HCT116 (cell line): ENCODE data around the gene FKBP6. TPM values are rescaled to one million over a fixed set of nuclear protein-coding genes. Genes with fewer than 3 reads are reported as not detected.

ENCODE experiments used
- ATAC-seq: fragments of 200-7000 bp; cut with Tn5 transposase; 2 replicates; pipeline ENCODE4 v1.9.1; 2020; ENCODE audit warnings: mild to moderate bottlenecking, moderate library complexity
- BruUV-seq: library from RNA; stranded (reverse); fragments of 400-500 nt; replicated peaks from 2 replicates; lab custom pipeline; 2021; lab: Mats Ljungman, UMichigan
- CTCF ChIA-PET: fragments of 300-600 bp; sonication (Branson Sonifier 250); formaldehyde crosslinking; loops from one replicate; lab custom pipeline; 2021; ENCODE audit warnings: antibody characterized with exemption; lab: Charles Lee
- POLR2A ChIA-PET: fragments of 300-600, 350-600 bp; sonication (Branson Sonifier 250); formaldehyde crosslinking; loops from one replicate; lab custom pipeline; 2021; ENCODE audit warnings: antibody characterized with exemption; lab: Charles Lee
- RAD21 ChIA-PET, 2 experiments: fragments of 300-600 bp; sonication (Branson Sonifier 250); formaldehyde crosslinking; loops; one replicate each; lab custom pipeline; 2023; ENCODE audit warnings: low total read pairs in 2 of 2; ENCODE audit not compliant: uncharacterized antibody in 2 of 2, unreplicated experiment in 2 of 2, low non-redundant PET in 1 of 2; lab: Charles Lee
- DNase-seq: peaks from one replicate; pipeline ENCODE4 v3.0.0-alpha.2; 2010; ENCODE audit warnings: low read depth, low spot score
- H2AFZ ChIP-seq: fragments of 200-600 bp; shearing (Covaris generic), sonication (generic); 2 replicates; pipeline ENCODE4 v1.6.1; 2017; ENCODE audit warnings: low read depth, mixed run types, mixed read lengths, antibody characterized with exemption, low read length; ENCODE audit not compliant: poor library complexity, severe bottlenecking
- H3K27ac ChIP-seq: 2 replicates; pipeline ENCODE4 v1.5.1; 2012; ENCODE audit warnings: low read depth, low read length
- H3K27me3 ChIP-seq: fragments of 200-600 bp; sonication (generic); 2 replicates; pipeline ENCODE4 v1.6.1; 2016; ENCODE audit warnings: mixed run types, low read length, mixed read lengths; ENCODE audit not compliant: insufficient read depth
- H3K36me3 ChIP-seq, 2 experiments: fragments of 200-500 bp in 1 of 2; fragments of 200-600 bp in 1 of 2; sonication (Bioruptor generic) in 1 of 2; sonication (generic) in 1 of 2; 2 replicates each; pipeline versions ENCODE4 v1.5.1 to v1.6.1; 2014 to 2016; ENCODE audit warnings: low read length in 2 of 2, inconsistent platforms in 1 of 2, mixed read lengths in 1 of 2, mixed run types in 1 of 2; ENCODE audit not compliant: insufficient read depth in 2 of 2, control insufficient read depth in 1 of 2
- H3K4me1 ChIP-seq, 2 experiments: fragments of 200-600 bp in 1 of 2; sonication (generic) in 1 of 2; 2 replicates each; pipeline versions ENCODE4 v1.5.1 to v1.6.1; 2012 to 2017; ENCODE audit warnings: low read length in 2 of 2, inconsistent platforms in 1 of 2, mild to moderate bottlenecking in 1 of 2, mixed read lengths in 1 of 2, mixed run types in 1 of 2, moderate library complexity in 1 of 2; ENCODE audit not compliant: insufficient read depth in 2 of 2, control insufficient read depth in 1 of 2
- H3K4me2 ChIP-seq: fragments of 200-600 bp; sonication (generic); 2 replicates; pipeline ENCODE4 v1.6.1; 2017; ENCODE audit warnings: mixed run types, low read length, mixed read lengths
- H3K4me3 ChIP-seq, 2 experiments: fragments of 200-600 bp in 1 of 2; sonication (generic) in 1 of 2; replicated peaks in 1 of 2; 2 replicates each; pipeline ENCODE4 v1.5.1; 2011 to 2016; ENCODE audit warnings: low read length in 2 of 2, control low read depth in 1 of 2, low read depth in 1 of 2, mild to moderate bottlenecking in 1 of 2, mixed read lengths in 1 of 2, mixed run types in 1 of 2
- H3K79me2 ChIP-seq: fragments of 200-600 bp; sonication (generic); 2 replicates; pipeline ENCODE4 v1.6.1; 2017; ENCODE audit warnings: mild to moderate bottlenecking, mixed run types, low read length, moderate library complexity, mixed read lengths; ENCODE audit not compliant: insufficient read depth
- H3K9ac ChIP-seq: fragments of 200-600 bp; sonication (generic); 2 replicates; pipeline ENCODE4 v1.6.1; 2016; ENCODE audit warnings: low read length, mixed read lengths
- H3K9me2 ChIP-seq: fragments of 200-600 bp; sonication (generic), shearing (Covaris generic); 2 replicates; pipeline ENCODE4 v1.6.1; 2017; ENCODE audit warnings: mixed run types, mild to moderate bottlenecking, moderate library complexity; ENCODE audit not compliant: insufficient read depth
- H3K9me3 ChIP-seq, 2 experiments: fragments of 200-500 bp in 1 of 2; fragments of 200-600 bp in 1 of 2; sonication (Bioruptor generic) in 1 of 2; sonication (generic) in 1 of 2; 2 replicates each; pipeline ENCODE4 v1.6.1; 2014 to 2017; ENCODE audit warnings: low read length in 2 of 2, mixed read lengths in 2 of 2, inconsistent platforms in 1 of 2, low read depth in 1 of 2, mild to moderate bottlenecking in 1 of 2, mixed run types in 1 of 2, moderate library complexity in 1 of 2; ENCODE audit not compliant: control insufficient read depth in 1 of 2, insufficient read depth in 1 of 2
- H4K20me1 ChIP-seq: fragments of 200-600 bp; sonication (generic), shearing (Covaris generic); 2 replicates; pipeline ENCODE4 v1.6.1; 2017; ENCODE audit warnings: mixed run types, mild to moderate bottlenecking, moderate library complexity; ENCODE audit not compliant: insufficient read depth
- EGR1 ChIP-seq: IDR thresholded peaks from 2 replicates; pipeline ENCODE4 v1.6.1; 2012; ENCODE audit warnings: low read depth
- ELF1 ChIP-seq: IDR thresholded peaks from 2 replicates; pipeline ENCODE4 v1.6.1; 2012; ENCODE audit warnings: low read depth, borderline replicate concordance
- FOSL1 ChIP-seq: IDR thresholded peaks from 2 replicates; pipeline ENCODE4 v1.6.1; 2012; ENCODE audit warnings: low read depth
- SIN3A ChIP-seq: IDR thresholded peaks from 2 replicates; pipeline ENCODE4 v1.6.1; 2012; ENCODE audit warnings: low read depth
- TCF7L2 ChIP-seq: IDR thresholded peaks from 2 replicates; pipeline ENCODE4 v1.7.0; 2011; ENCODE audit warnings: borderline replicate concordance, inconsistent platforms; ENCODE audit not compliant: insufficient read depth, insufficient read length; ENCODE audit errors: extremely low read depth
- ZNF274 ChIP-seq: fragments of 200-500 bp; sonication (Bioruptor generic); IDR thresholded peaks from 2 replicates; pipeline ENCODE4 v1.6.1; 2014; ENCODE audit warnings: mild to moderate bottlenecking, low read depth, low read length, inconsistent platforms
- intact Hi-C: fragments of 100-400 bp; cut with micrococcal nuclease; formaldehyde crosslinking; loops from 2 replicates; pipeline ENCODE4 v1.10.0; 2022
- total RNA-seq: library from RNA; stranded (reverse); gene quantifications from one replicate; pipeline ENCODE4 v1.2.1, GENCODE V29; 2021; ENCODE audit not compliant: unreplicated experiment
- TF ChIP-seq, protein P1 (sequence below): IDR thresholded peaks from 2 replicates; pipeline ENCODE4 v1.6.1; 2011; ENCODE audit warnings: mild to moderate bottlenecking, low read length, moderate library complexity; ENCODE audit not compliant: insufficient replicate concordance; ENCODE audit errors: extremely low read depth
- TF ChIP-seq, protein P2 (sequence below): IDR thresholded peaks from 2 replicates; pipeline ENCODE4 v1.6.1; 2012

FKBP6 gene
- total RNA-seq, 1 experiment from 2014 or later, result not detected

DNA sequence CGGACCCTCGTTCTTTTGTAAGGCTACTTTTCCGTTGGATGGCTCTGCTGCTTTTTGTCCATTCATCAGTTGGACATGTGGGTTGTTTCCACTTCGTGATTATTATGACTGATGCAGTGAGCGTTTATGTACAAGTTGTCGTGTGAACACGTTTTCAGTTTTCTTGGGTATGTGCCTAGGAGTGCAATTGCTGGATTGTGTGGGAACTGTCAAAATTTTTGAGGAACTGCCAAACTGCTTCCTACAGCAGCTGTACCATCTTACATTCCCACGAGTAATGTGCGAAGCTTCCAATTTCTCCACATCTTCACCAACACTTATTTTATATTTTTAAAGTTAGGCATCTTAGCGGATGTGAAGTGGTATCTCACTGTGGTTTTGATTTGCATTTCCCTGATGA is 10.4 kb downstream of the FKBP6 start:
- no peaks in the 10 kb centered on the region for H3K36me3 ChIP-seq
- TF ChIP-seq ZNF274, result no peak
- TF ChIP-seq ELF1, result no peak
- TF ChIP-seq, protein P1, sequence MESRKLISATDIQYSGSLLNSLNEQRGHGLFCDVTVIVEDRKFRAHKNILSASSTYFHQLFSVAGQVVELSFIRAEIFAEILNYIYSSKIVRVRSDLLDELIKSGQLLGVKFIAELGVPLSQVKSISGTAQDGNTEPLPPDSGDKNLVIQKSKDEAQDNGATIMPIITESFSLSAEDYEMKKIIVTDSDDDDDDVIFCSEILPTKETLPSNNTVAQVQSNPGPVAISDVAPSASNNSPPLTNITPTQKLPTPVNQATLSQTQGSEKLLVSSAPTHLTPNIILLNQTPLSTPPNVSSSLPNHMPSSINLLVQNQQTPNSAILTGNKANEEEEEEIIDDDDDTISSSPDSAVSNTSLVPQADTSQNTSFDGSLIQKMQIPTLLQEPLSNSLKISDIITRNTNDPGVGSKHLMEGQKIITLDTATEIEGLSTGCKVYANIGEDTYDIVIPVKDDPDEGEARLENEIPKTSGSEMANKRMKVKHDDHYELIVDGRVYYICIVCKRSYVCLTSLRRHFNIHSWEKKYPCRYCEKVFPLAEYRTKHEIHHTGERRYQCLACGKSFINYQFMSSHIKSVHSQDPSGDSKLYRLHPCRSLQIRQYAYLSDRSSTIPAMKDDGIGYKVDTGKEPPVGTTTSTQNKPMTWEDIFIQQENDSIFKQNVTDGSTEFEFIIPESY, result no peak
- no peak for TF ChIP-seq EGR1
- TF ChIP-seq FOSL1, result no peak
- no peak for TF ChIP-seq TCF7L2
- no peak for TF ChIP-seq SIN3A
- no peaks in the 10 kb centered on the region for H3K27me3 ChIP-seq
- no TSS peak for BruUV-seq
- H3K9ac ChIP-seq, result no peak overlapping the region
- no peaks in the 10 kb centered on the region for H4K20me1 ChIP-seq
- ChIA-PET POLR2A (no interaction called here), CTCF (no interaction called here), RAD21 (no interaction called here)
- H3K4me2 ChIP-seq, result no peak overlapping the region
- no peak overlapping the region for H3K27ac ChIP-seq
- H3K4me3 ChIP-seq, result no peak overlapping the region
- H3K9me2 ChIP-seq, result no peaks in the 10 kb centered on the region
- no peak overlapping the region for H2AFZ ChIP-seq
- DNase-seq (no peak), ATAC-seq (no peak)
- H3K9me3 ChIP-seq, result no peaks in the 10 kb centered on the region
- no peaks in the 10 kb centered on the region for H3K79me2 ChIP-seq
- intact Hi-C loops, result no loop called here
- H3K4me1 ChIP-seq, result peaks cover 11 to 15% of the 10 kb centered on the region in 2 experiments

DNA sequence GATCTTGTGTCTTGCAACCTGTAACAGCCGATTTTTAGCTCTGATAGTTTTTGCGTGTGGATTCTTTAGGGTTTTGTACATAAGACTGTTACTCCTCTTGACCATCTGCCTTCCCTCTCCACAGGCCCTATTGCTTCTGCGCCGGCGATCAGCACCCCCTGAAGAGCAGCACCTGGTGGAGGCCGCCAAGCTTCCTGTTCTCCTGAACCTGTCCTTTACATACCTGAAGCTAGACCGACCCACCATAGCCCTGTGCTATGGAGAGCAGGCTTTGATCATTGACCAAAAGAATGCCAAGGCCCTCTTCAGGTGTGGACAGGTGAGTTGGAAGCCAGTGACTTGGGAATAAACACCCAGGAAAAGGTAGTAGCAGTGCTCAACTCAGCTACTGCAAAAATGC is 12.6 kb downstream of the FKBP6 start:
- BruUV-seq, result no TSS peak
- Histone ChIP-seq H3K27ac (no peak overlapping the region), H4K20me1 (no peaks in the 10 kb centered on the region), H3K9me3 (no peaks in the 10 kb centered on the region), H2AFZ (no peak overlapping the region), H3K9me2 (no peaks in the 10 kb centered on the region), H3K4me2 (no peak overlapping the region), H3K4me3 (no peak overlapping the region), H3K36me3 (no peaks in the 10 kb centered on the region), H3K9ac (no peak overlapping the region), H3K79me2 (no peaks in the 10 kb centered on the region), H3K4me1 (peaks cover 11 to 15% of the 10 kb centered on the region in 2 experiments), H3K27me3 (no peaks in the 10 kb centered on the region)
- ChIA-PET POLR2A (no interaction called here), RAD21 (no interaction called here), CTCF (interaction anchor here (1.6 kb wide), 1 partner anchor 16 kb away, joined by 3 read pairs; no protein-coding TSS in a partner anchor)
- DNase-seq (no peak), ATAC-seq (no peak)
- TF ChIP-seq TCF7L2, result no peak
- TF ChIP-seq, protein P2, sequence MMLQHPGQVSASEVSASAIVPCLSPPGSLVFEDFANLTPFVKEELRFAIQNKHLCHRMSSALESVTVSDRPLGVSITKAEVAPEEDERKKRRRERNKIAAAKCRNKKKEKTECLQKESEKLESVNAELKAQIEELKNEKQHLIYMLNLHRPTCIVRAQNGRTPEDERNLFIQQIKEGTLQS, result no peak
- intact Hi-C loops, result no loop called here
